BLaER1 treated with 17β-estradiol and CSF1 and Interleukin-3, amounts not matched to agents 10 nM and 100 nM (cell line): Measurements from ENCODE around the gene MICAL3.
"Not testable (repeated sequence)": the region's sequence is repeated elsewhere in the genome, so short reads cannot be mapped to it uniquely, and the experiment has no call there.

ENCODE experiments used
- H3K27ac ChIP-seq, 11 experiments: shearing (Covaris generic); formaldehyde crosslinking; 2 replicates each; pipeline ENCODE4 v1.8.1; 2022
- H3K27me3 ChIP-seq, 11 experiments: shearing (Covaris generic); formaldehyde crosslinking; 2 replicates each; pipeline ENCODE4 v1.8.1; 2022
- H3K36me3 ChIP-seq, 11 experiments: shearing (Covaris generic); formaldehyde crosslinking; 2 replicates each; pipeline ENCODE4 v1.8.1; 2022
- H3K4me1 ChIP-seq, 10 experiments: shearing (Covaris generic); formaldehyde crosslinking; 2 replicates each; pipeline ENCODE4 v1.8.1; 2022
- H3K4me2 ChIP-seq, 11 experiments: shearing (Covaris generic); formaldehyde crosslinking; 2 replicates each; pipeline ENCODE4 v1.8.1; 2022
- H3K4me3 ChIP-seq, 10 experiments: shearing (Covaris generic); formaldehyde crosslinking; 2 replicates each; pipeline ENCODE4 v1.8.1; 2022
- H3K9ac ChIP-seq, 11 experiments: shearing (Covaris generic); formaldehyde crosslinking; 2 replicates each; pipeline ENCODE4 v1.8.1; 2022
- H3K9me3 ChIP-seq, 11 experiments: shearing (Covaris generic); formaldehyde crosslinking; replicated peaks in 1 of 11; 2 replicates each; pipeline ENCODE4 v1.8.1; 2022
- H4K20me1 ChIP-seq, 11 experiments: shearing (Covaris generic); formaldehyde crosslinking; 2 replicates each; pipeline ENCODE4 v1.8.1; 2022
- Cebpa-rat ChIP-seq, 11 experiments: shearing (Covaris generic); IDR thresholded peaks; 2 replicates each; pipeline ENCODE4 v1.8.1; 2022

Gene MICAL3

GRCh38 chr22:18029686-18030267 is 5.4 kb upstream of the MICAL3 start:
- Histone ChIP-seq H4K20me1 (peaks cover 0 to 7% (median 0%) of the 10 kb centered on the region in 11 experiments; a peak in 1 of 22 replicates), H3K4me1 (peaks cover 8 to 15% (median 12%) of the 10 kb centered on the region in 10 experiments; a peak in 17 of 20 replicates), H3K4me3 (no peak overlapping the region), H3K27ac (no peak overlapping the region), H3K9me3 (no peaks in the 10 kb centered on the region), H3K9ac (no peak overlapping the region), H3K36me3 (no peaks in the 10 kb centered on the region), H3K27me3 (peaks cover 7 to 15% (median 8%) of the 10 kb centered on the region in 11 experiments; a peak in 21 of 22 replicates), H3K4me2 (no peak overlapping the region)
- TF ChIP-seq Cebpa-rat (IDR thresholded peaks at IDR 0.05) = no peak

- H3K27ac ChIP-seq = no peak overlapping the region
- no peak for TF ChIP-seq Cebpa-rat (IDR thresholded peaks at IDR 0.05)
- peaks cover 8 to 22% (median 16%) of the 10 kb centered on the region in 10 experiments; a peak in 19 of 20 replicates for H3K4me1 ChIP-seq
- no peaks in the 10 kb centered on the region for H3K9me3 ChIP-seq
- H3K4me2 ChIP-seq = no peak overlapping the region
- H4K20me1 ChIP-seq = peaks cover 0 to 14% (median 3%) of the 10 kb centered on the region in 11 experiments; a peak in 5 of 22 replicates
- no peak overlapping the region for H3K4me3 ChIP-seq
- peaks cover 15 to 23% (median 16%) of the 10 kb centered on the region in 11 experiments for H3K27me3 ChIP-seq
- H3K36me3 ChIP-seq = no peaks in the 10 kb centered on the region
- H3K9ac ChIP-seq = no peak overlapping the region
Measured at GRCh38 chr22:18028817-18029527, 4.6 kb upstream of the MICAL3 start.

- not testable (repeated sequence) for H3K9me3 ChIP-seq, H3K4me3 ChIP-seq, H3K9ac ChIP-seq, H3K4me2 ChIP-seq, H3K27ac ChIP-seq, H3K36me3 ChIP-seq
- peaks cover 33 to 48% (median 38%) of the 10 kb centered on the region in 11 experiments for H3K27me3 ChIP-seq
- peaks cover 0 to 18% (median 8%) of the 10 kb centered on the region in 11 experiments; a peak in 8 of 22 replicates for H4K20me1 ChIP-seq
- peaks cover 0 to 19% (median 11%) of the 10 kb centered on the region in 10 experiments; a peak in 17 of 20 replicates for H3K4me1 ChIP-seq
Measured at GRCh38 chr22:18025898-18026297, 1.5 kb upstream of the MICAL3 start.

- peak overlapping the region in 9 of 11 experiments; percentile 92 to 100 (median 99); a peak in 17 of 22 replicates for H3K4me2 ChIP-seq
- peaks cover 33 to 48% (median 38%) of the 10 kb centered on the region in 11 experiments for H3K27me3 ChIP-seq
- H3K27ac ChIP-seq = no peak overlapping the region
- no peaks in the 10 kb centered on the region for H3K9me3 ChIP-seq
- H3K4me1 ChIP-seq = peaks cover 0 to 19% (median 11%) of the 10 kb centered on the region in 10 experiments; a peak in 17 of 20 replicates
- TF ChIP-seq Cebpa-rat (IDR thresholded peaks at IDR 0.05) = no peak
- no peak overlapping the region for H3K9ac ChIP-seq
- peaks cover 0 to 18% (median 8%) of the 10 kb centered on the region in 11 experiments; a peak in 8 of 22 replicates for H4K20me1 ChIP-seq
- H3K4me3 ChIP-seq = peak overlapping the region in 1 of 10 experiments; percentile 68; a peak in 2 of 20 replicates
- H3K36me3 ChIP-seq = no peaks in the 10 kb centered on the region
Measured at GRCh38 chr22:18024956-18025720, 777 bp upstream of the MICAL3 start.

GRCh38 chr22:18023509-18024275 is 669 bp downstream of the MICAL3 start:
- Histone ChIP-seq H4K20me1 (peaks cover 0 to 18% (median 8%) of the 10 kb centered on the region in 11 experiments; a peak in 8 of 22 replicates), H3K27ac (no peak overlapping the region), H3K27me3 (peaks cover 33 to 48% (median 38%) of the 10 kb centered on the region in 11 experiments), H3K4me3 (peak overlapping the region; percentile 55 to 76 (median 63)), H3K9ac (peak overlapping the region in 9 of 11 experiments; percentile 17 to 68 (median 52); a peak in 14 of 22 replicates), H3K4me2 (peak overlapping the region; percentile 91 to 100 (median 97)), H3K36me3 (no peaks in the 10 kb centered on the region), H3K4me1 (peaks cover 0 to 19% (median 11%) of the 10 kb centered on the region in 10 experiments; a peak in 17 of 20 replicates), H3K9me3 (no peaks in the 10 kb centered on the region)
- TF ChIP-seq Cebpa-rat (IDR thresholded peaks at IDR 0.05) = no peak

GRCh38 chr22:18022876-18023275 is 1.5 kb downstream of the MICAL3 start:
- Histone ChIP-seq H4K20me1 (peaks cover 0 to 18% (median 8%) of the 10 kb centered on the region in 11 experiments; a peak in 8 of 22 replicates), H3K27ac (no peak overlapping the region), H3K27me3 (peaks cover 33 to 48% (median 38%) of the 10 kb centered on the region in 11 experiments), H3K4me2 (no peak overlapping the region; a peak in 2 of 22 replicates), H3K4me3 (no peak overlapping the region), H3K36me3 (no peaks in the 10 kb centered on the region), H3K9me3 (no peaks in the 10 kb centered on the region), H3K4me1 (peaks cover 0 to 19% (median 11%) of the 10 kb centered on the region in 10 experiments; a peak in 17 of 20 replicates), H3K9ac (no peak overlapping the region)
- TF ChIP-seq Cebpa-rat (IDR thresholded peaks at IDR 0.05) = no peak

- no peak for TF ChIP-seq Cebpa-rat (IDR thresholded peaks at IDR 0.05)
- Histone ChIP-seq H3K27ac (no peak overlapping the region), H3K4me3 (no peak overlapping the region)
Measured at GRCh38 chr22:18021431-18021830, 2.9 kb downstream of the MICAL3 start.

GRCh38 chr22:18020743-18021142 is 3.6 kb downstream of the MICAL3 start:
- H3K4me3 ChIP-seq, H3K4me2 ChIP-seq, H3K27ac ChIP-seq: not testable (repeated sequence)

More at GRCh38 chr22:18021431-18021830, 2.9 kb downstream of the MICAL3 start:
- H4K20me1 ChIP-seq = peaks cover 0 to 18% (median 8%) of the 10 kb centered on the region in 11 experiments; a peak in 8 of 22 replicates
- H3K4me1 ChIP-seq = peaks cover 0 to 19% (median 11%) of the 10 kb centered on the region in 10 experiments; a peak in 17 of 20 replicates
- peaks cover 33 to 48% (median 38%) of the 10 kb centered on the region in 11 experiments for H3K27me3 ChIP-seq
- H3K4me2 ChIP-seq = no peak overlapping the region
- H3K9me3 ChIP-seq = no peaks in the 10 kb centered on the region
- no peaks in the 10 kb centered on the region for H3K36me3 ChIP-seq
- H3K9ac ChIP-seq = no peak overlapping the region

More at GRCh38 chr22:18020743-18021142, 3.6 kb downstream of the MICAL3 start:
- Histone ChIP-seq H3K4me1 (peaks cover 0 to 19% (median 11%) of the 10 kb centered on the region in 10 experiments; a peak in 17 of 20 replicates), H4K20me1 (peaks cover 0 to 18% (median 8%) of the 10 kb centered on the region in 11 experiments; a peak in 8 of 22 replicates), H3K27me3 (peaks cover 33 to 45% (median 38%) of the 10 kb centered on the region in 11 experiments)
- not testable (repeated sequence) for H3K9me3 ChIP-seq, H3K36me3 ChIP-seq, H3K9ac ChIP-seq
